IMR-90 (cell line): ENCODE results near the gene AP4S1. TPM values are rescaled to one million over a fixed set of nuclear protein-coding genes. Genes with fewer than 3 reads are reported as not detected.
"Not testable (repeated sequence)": the region's sequence is repeated elsewhere in the genome, so short reads cannot be mapped to it uniquely, and the experiment has no call there.

Experiments
- ATAC-seq: fragments of 200-7000 bp; cut with Tn5 transposase; 2 replicates; pipeline ENCODE4 v1.9.1; 2020; ENCODE audit warnings: low read depth, mild to moderate bottlenecking, moderate library complexity
- BruUV-seq: library from RNA; stranded (reverse); fragments of 400-500 nt; replicated peaks from 2 replicates; lab custom pipeline; 2021; lab: Mats Ljungman, UMichigan
- CTCF ChIA-PET: fragments of 300-600 bp; formaldehyde crosslinking; extraction: SDS; loops from one replicate; lab custom pipeline; 2021; ENCODE audit warnings: antibody characterized with exemption; lab: Yijun Ruan, JAX
- POLR2A ChIA-PET: fragments of 300-600 bp; sonication (Branson Sonifier 250); formaldehyde crosslinking; loops from one replicate; lab custom pipeline; 2022; ENCODE audit warnings: antibody characterized with exemption; ENCODE audit not compliant: unreplicated experiment; lab: Charles Lee
- DNase-seq: peaks from one replicate; pipeline ENCODE4 v3.0.0; 2013
- H2AFZ ChIP-seq: replicated peaks from 2 replicates; pipeline ENCODE3; 2013; ENCODE audit warnings: low read length, mild to moderate bottlenecking; ENCODE audit not compliant: poor library complexity
- H2AK5ac ChIP-seq: 2 replicates; pipeline ENCODE4 v1.6.1; 2013; ENCODE audit warnings: low read depth, low read length, inconsistent platforms
- H2AK9ac ChIP-seq: replicated peaks from 2 replicates; pipeline ENCODE3; 2013; ENCODE audit warnings: mild to moderate bottlenecking, low read depth, low read length, moderate library complexity; ENCODE audit not compliant: poor library complexity
- H2BK120ac ChIP-seq: 2 replicates; pipeline ENCODE4 v1.6.1; 2013; ENCODE audit warnings: low read depth, low read length, inconsistent platforms
- H2BK15ac ChIP-seq: 3 replicates; pipeline ENCODE4 v1.6.1; 2013; ENCODE audit warnings: low read depth, low read length, inconsistent platforms
- H2BK20ac ChIP-seq: 2 replicates; pipeline ENCODE4 v1.6.1; 2013; ENCODE audit warnings: low read depth, mild to moderate bottlenecking, inconsistent platforms, low read length, moderate library complexity
- H2BK5ac ChIP-seq: 2 replicates; pipeline ENCODE4 v1.6.1; 2013; ENCODE audit warnings: mild to moderate bottlenecking, low read depth, low read length, inconsistent platforms; ENCODE audit not compliant: poor library complexity, severe bottlenecking
- H3K14ac ChIP-seq: replicated peaks from 2 replicates; pipeline ENCODE4 v1.6.1; 2013; ENCODE audit warnings: low read depth, low read length, inconsistent platforms
- H3K18ac ChIP-seq: 2 replicates; pipeline ENCODE4 v1.6.1; 2013; ENCODE audit warnings: low read depth, low read length, control low read depth
- H3K23ac ChIP-seq: 2 replicates; pipeline ENCODE4 v1.6.1; 2013; ENCODE audit warnings: low read depth, low read length, inconsistent platforms
- H3K27ac ChIP-seq: 2 replicates; pipeline ENCODE4 v1.5.1; 2013; ENCODE audit warnings: mild to moderate bottlenecking, control low read depth, low read length; ENCODE audit not compliant: insufficient read depth
- H3K27me3 ChIP-seq: 2 replicates; pipeline ENCODE4 v1.6.1; 2013; ENCODE audit warnings: low read length; ENCODE audit not compliant: control insufficient read depth, insufficient read depth
- H3K36me3 ChIP-seq: 2 replicates; pipeline ENCODE4 v1.6.1; 2013; ENCODE audit warnings: low read length, mixed read lengths; ENCODE audit not compliant: control insufficient read depth, insufficient read depth
- H3K4ac ChIP-seq: 2 replicates; pipeline ENCODE4 v1.6.1; 2013; ENCODE audit warnings: low read depth, low read length, inconsistent platforms
- H3K4me1 ChIP-seq: 2 replicates; pipeline ENCODE4 v1.6.1; 2013; ENCODE audit warnings: low read length, mixed read lengths; ENCODE audit not compliant: control insufficient read depth, insufficient read depth
- H3K4me2 ChIP-seq: 2 replicates; pipeline ENCODE4 v1.6.1; 2013; ENCODE audit warnings: low read depth, mild to moderate bottlenecking, control low read depth, low read length, moderate library complexity
- H3K4me3 ChIP-seq: 2 replicates; pipeline ENCODE4 v1.5.1; 2013; ENCODE audit warnings: low read depth, mild to moderate bottlenecking, control low read depth, low read length, moderate library complexity; ENCODE audit not compliant: insufficient read depth
- H3K56ac ChIP-seq: 2 replicates; pipeline ENCODE4 v1.6.1; 2013; ENCODE audit warnings: low read length, inconsistent platforms; ENCODE audit not compliant: insufficient read depth; ENCODE audit errors: extremely low read depth
- H3K79me1 ChIP-seq, 2 experiments: 2 replicates each; pipeline ENCODE4 v1.6.1; 2013; ENCODE audit warnings: low read length in 2 of 2, inconsistent platforms in 1 of 2, low read depth in 1 of 2
- H3K9ac ChIP-seq: 2 replicates; pipeline ENCODE4 v1.6.1; 2013; ENCODE audit warnings: low read depth, low read length, control low read depth
- H3K9me1 ChIP-seq: 2 replicates; pipeline ENCODE4 v1.6.1; 2013; ENCODE audit warnings: low read length, inconsistent platforms; ENCODE audit not compliant: insufficient read depth
- H3K9me3 ChIP-seq: 2 replicates; pipeline ENCODE4 v1.6.1; 2013; ENCODE audit warnings: low read length; ENCODE audit not compliant: control insufficient read depth, insufficient read depth
- H4K20me1 ChIP-seq: 2 replicates; pipeline ENCODE4 v1.6.1; 2013; ENCODE audit warnings: low read length, inconsistent platforms; ENCODE audit not compliant: insufficient read depth
- H4K5ac ChIP-seq: 2 replicates; pipeline ENCODE4 v1.6.1; 2013; ENCODE audit warnings: mild to moderate bottlenecking, low read depth, low read length, control low read depth
- H4K8ac ChIP-seq, 2 experiments: 2 replicates each; pipeline ENCODE4 v1.6.1; 2013; ENCODE audit warnings: low read depth in 2 of 2, low read length in 2 of 2, control low read depth in 1 of 2, inconsistent platforms in 1 of 2
- H4K91ac ChIP-seq: 2 replicates; pipeline ENCODE4 v1.6.1; 2013; ENCODE audit warnings: low read depth, low read length, inconsistent platforms; ENCODE audit not compliant: insufficient read depth
- whole genome bisulfite sequencing, 2 experiments: methylation state at CpG; one replicate each; pipeline versions ENCODE4 v1.1.5 to v1.1.7; 2013; ENCODE audit warnings: missing lambda C conversion rate in 2 of 2; ENCODE audit not compliant: insufficient read length in 1 of 2; ENCODE audit errors: extremely low coverage in 2 of 2; 5-methylcytosine and 5-hydroxymethylcytosine counted together
- dilution Hi-C: fragments of 300-500 bp; cut with HindIII; formaldehyde crosslinking; loops from one replicate; pipeline ENCODE4 v1.14.3; 2018; ENCODE audit warnings: low sequenced_read_pairs; ENCODE audit not compliant: unreplicated experiment
- in situ Hi-C: fragments of 300-500 bp; cut with MboI; formaldehyde crosslinking; loops from 3 replicates; pipeline ENCODE4 v1.14.3; 2019; ENCODE audit warnings: low sequenced_read_pairs, inconsistent platforms, mixed read lengths
- intact Hi-C: fragments of 100-400 bp; cut with micrococcal nuclease; formaldehyde crosslinking; loops from 2 replicates; pipeline ENCODE4 v1.10.0; 2022
- polyA plus RNA-seq, 3 experiments: library from polyadenylated mRNA; depleted of rRNA; stranded (reverse); fragments of >200 nt; gene quantifications; 2 replicates each; pipeline ENCODE4 v1.2.3, GENCODE V29; 2012; ENCODE audit warnings: low replicate concordance in 1 of 3
- total RNA-seq: library from RNA; depleted of rRNA; stranded (reverse); fragments of >200 nt; gene quantifications from 2 replicates; pipeline ENCODE4 v1.2.3, GENCODE V29; 2012

AP4S1 gene
- total and polyA plus RNA-seq, 2 of the 4 experiments (the other 2 are of a cell fraction): 2.7 to 4.5 TPM

DNA sequence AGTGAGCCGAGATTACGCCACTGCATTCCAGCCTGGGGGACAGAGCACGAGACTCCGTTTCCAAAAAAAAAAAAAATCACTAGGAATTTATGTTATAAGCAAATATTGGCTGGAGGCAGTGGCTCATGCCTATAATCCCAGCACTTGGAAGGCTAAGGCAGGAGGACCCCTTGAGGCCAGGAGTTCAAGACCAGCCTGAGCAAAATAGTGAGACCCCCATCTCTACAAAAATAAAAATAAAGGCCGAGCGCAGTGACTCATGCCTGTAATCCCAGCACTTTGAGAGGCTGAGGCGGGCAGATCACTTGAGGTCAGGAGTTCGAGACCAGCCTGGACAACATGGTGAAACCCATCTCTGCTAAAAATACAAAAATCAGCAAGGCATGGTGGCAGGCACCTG is 37.5 kb downstream of the AP4S1 start:
- in situ Hi-C loops, H3K4ac ChIP-seq, H2BK120ac ChIP-seq, H3K23ac ChIP-seq, CTCF ChIA-PET, dilution Hi-C loops, H2AFZ ChIP-seq, H3K4me1 ChIP-seq, H3K4me3 ChIP-seq, H3K9ac ChIP-seq, H4K5ac ChIP-seq, ATAC-seq, H3K9me1 ChIP-seq, POLR2A ChIA-PET, H4K91ac ChIP-seq, H3K9me3 ChIP-seq, H3K79me1 ChIP-seq, H3K27me3 ChIP-seq, H2BK20ac ChIP-seq, H2BK5ac ChIP-seq, intact Hi-C loops, DNase-seq, H3K14ac ChIP-seq, H2AK9ac ChIP-seq, H4K20me1 ChIP-seq, BruUV-seq, H3K36me3 ChIP-seq, H3K56ac ChIP-seq, H3K27ac ChIP-seq, H4K8ac ChIP-seq, H3K18ac ChIP-seq, H3K4me2 ChIP-seq, H2BK15ac ChIP-seq, H2AK5ac ChIP-seq: not testable (repeated sequence)
- no CpG with 5 or more reads among the region's 8 CpGs for whole genome bisulfite sequencing, 2 experiments
